IMR-90 (cell line): Measurements from ENCODE around the gene TTC23. TPM values are rescaled to one million over a fixed set of nuclear protein-coding genes. Genes with fewer than 3 reads are reported as not detected.

Experiments used
- ATAC-seq: fragments of 200-7000 bp; cut with Tn5 transposase; 2 replicates; pipeline ENCODE4 v1.9.1; 2020; ENCODE audit warnings: low read depth, mild to moderate bottlenecking, moderate library complexity
- BruUV-seq: library from RNA; stranded (reverse); fragments of 400-500 nt; replicated peaks from 2 replicates; lab custom pipeline; 2021; lab: Mats Ljungman, UMichigan
- CTCF ChIA-PET: fragments of 300-600 bp; formaldehyde crosslinking; extraction: SDS; loops from one replicate; lab custom pipeline; 2021; ENCODE audit warnings: antibody characterized with exemption; lab: Yijun Ruan, JAX
- POLR2A ChIA-PET: fragments of 300-600 bp; sonication (Branson Sonifier 250); formaldehyde crosslinking; loops from one replicate; lab custom pipeline; 2022; ENCODE audit warnings: antibody characterized with exemption; ENCODE audit not compliant: unreplicated experiment; lab: Charles Lee
- DNase-seq: peaks from one replicate; pipeline ENCODE4 v3.0.0; 2013
- H2AFZ ChIP-seq: replicated peaks from 2 replicates; pipeline ENCODE3; 2013; ENCODE audit warnings: low read length, mild to moderate bottlenecking; ENCODE audit not compliant: poor library complexity
- H2AK5ac ChIP-seq: 2 replicates; pipeline ENCODE4 v1.6.1; 2013; ENCODE audit warnings: low read depth, low read length, inconsistent platforms
- H2AK9ac ChIP-seq: replicated peaks from 2 replicates; pipeline ENCODE3; 2013; ENCODE audit warnings: mild to moderate bottlenecking, low read depth, low read length, moderate library complexity; ENCODE audit not compliant: poor library complexity
- H2BK120ac ChIP-seq: 2 replicates; pipeline ENCODE4 v1.6.1; 2013; ENCODE audit warnings: low read depth, low read length, inconsistent platforms
- H2BK15ac ChIP-seq: 3 replicates; pipeline ENCODE4 v1.6.1; 2013; ENCODE audit warnings: low read depth, low read length, inconsistent platforms
- H2BK20ac ChIP-seq: 2 replicates; pipeline ENCODE4 v1.6.1; 2013; ENCODE audit warnings: low read depth, mild to moderate bottlenecking, inconsistent platforms, low read length, moderate library complexity
- H2BK5ac ChIP-seq: 2 replicates; pipeline ENCODE4 v1.6.1; 2013; ENCODE audit warnings: mild to moderate bottlenecking, low read depth, low read length, inconsistent platforms; ENCODE audit not compliant: poor library complexity, severe bottlenecking
- H3K14ac ChIP-seq: replicated peaks from 2 replicates; pipeline ENCODE4 v1.6.1; 2013; ENCODE audit warnings: low read depth, low read length, inconsistent platforms
- H3K18ac ChIP-seq: 2 replicates; pipeline ENCODE4 v1.6.1; 2013; ENCODE audit warnings: low read depth, low read length, control low read depth
- H3K23ac ChIP-seq: 2 replicates; pipeline ENCODE4 v1.6.1; 2013; ENCODE audit warnings: low read depth, low read length, inconsistent platforms
- H3K27ac ChIP-seq: 2 replicates; pipeline ENCODE4 v1.5.1; 2013; ENCODE audit warnings: mild to moderate bottlenecking, control low read depth, low read length; ENCODE audit not compliant: insufficient read depth
- H3K27me3 ChIP-seq: 2 replicates; pipeline ENCODE4 v1.6.1; 2013; ENCODE audit warnings: low read length; ENCODE audit not compliant: control insufficient read depth, insufficient read depth
- H3K36me3 ChIP-seq: 2 replicates; pipeline ENCODE4 v1.6.1; 2013; ENCODE audit warnings: low read length, mixed read lengths; ENCODE audit not compliant: control insufficient read depth, insufficient read depth
- H3K4ac ChIP-seq: 2 replicates; pipeline ENCODE4 v1.6.1; 2013; ENCODE audit warnings: low read depth, low read length, inconsistent platforms
- H3K4me1 ChIP-seq: 2 replicates; pipeline ENCODE4 v1.6.1; 2013; ENCODE audit warnings: low read length, mixed read lengths; ENCODE audit not compliant: control insufficient read depth, insufficient read depth
- H3K4me2 ChIP-seq: 2 replicates; pipeline ENCODE4 v1.6.1; 2013; ENCODE audit warnings: low read depth, mild to moderate bottlenecking, control low read depth, low read length, moderate library complexity
- H3K4me3 ChIP-seq: 2 replicates; pipeline ENCODE4 v1.5.1; 2013; ENCODE audit warnings: low read depth, mild to moderate bottlenecking, control low read depth, low read length, moderate library complexity; ENCODE audit not compliant: insufficient read depth
- H3K56ac ChIP-seq: 2 replicates; pipeline ENCODE4 v1.6.1; 2013; ENCODE audit warnings: low read length, inconsistent platforms; ENCODE audit not compliant: insufficient read depth; ENCODE audit errors: extremely low read depth
- H3K79me1 ChIP-seq, 2 experiments: 2 replicates each; pipeline ENCODE4 v1.6.1; 2013; ENCODE audit warnings: low read length in 2 of 2, inconsistent platforms in 1 of 2, low read depth in 1 of 2
- H3K9ac ChIP-seq: 2 replicates; pipeline ENCODE4 v1.6.1; 2013; ENCODE audit warnings: low read depth, low read length, control low read depth
- H3K9me1 ChIP-seq: 2 replicates; pipeline ENCODE4 v1.6.1; 2013; ENCODE audit warnings: low read length, inconsistent platforms; ENCODE audit not compliant: insufficient read depth
- H3K9me3 ChIP-seq: 2 replicates; pipeline ENCODE4 v1.6.1; 2013; ENCODE audit warnings: low read length; ENCODE audit not compliant: control insufficient read depth, insufficient read depth
- H4K20me1 ChIP-seq: 2 replicates; pipeline ENCODE4 v1.6.1; 2013; ENCODE audit warnings: low read length, inconsistent platforms; ENCODE audit not compliant: insufficient read depth
- H4K5ac ChIP-seq: 2 replicates; pipeline ENCODE4 v1.6.1; 2013; ENCODE audit warnings: mild to moderate bottlenecking, low read depth, low read length, control low read depth
- H4K8ac ChIP-seq, 2 experiments: 2 replicates each; pipeline ENCODE4 v1.6.1; 2013; ENCODE audit warnings: low read depth in 2 of 2, low read length in 2 of 2, control low read depth in 1 of 2, inconsistent platforms in 1 of 2
- H4K91ac ChIP-seq: 2 replicates; pipeline ENCODE4 v1.6.1; 2013; ENCODE audit warnings: low read depth, low read length, inconsistent platforms; ENCODE audit not compliant: insufficient read depth
- CTCF ChIP-seq: conservative IDR thresholded peaks from 2 replicates; pipeline ENCODE4 v1.5.1; 2012; ENCODE audit warnings: mild to moderate bottlenecking, low read depth, low read length, improper control_type of control experiment
- NFE2L2 ChIP-seq: fragments of 150-350 bp; IDR thresholded peaks from 2 replicates; pipeline ENCODE4 v1.6.1; 2016; ENCODE audit warnings: low read depth, mild to moderate bottlenecking, low read length
- RCOR1 ChIP-seq: IDR thresholded peaks from 2 replicates; pipeline ENCODE4 v1.6.1; 2012; ENCODE audit warnings: mild to moderate bottlenecking, low read length, improper control_type of control experiment; ENCODE audit not compliant: insufficient replicate concordance
- WGBS, 2 experiments: methylation state at CpG; one replicate each; pipeline versions ENCODE4 v1.1.5 to v1.1.7; 2013; ENCODE audit warnings: missing lambda C conversion rate in 2 of 2; ENCODE audit not compliant: insufficient read length in 1 of 2; ENCODE audit errors: extremely low coverage in 2 of 2; 5-methylcytosine and 5-hydroxymethylcytosine counted together
- dilution Hi-C: fragments of 300-500 bp; cut with HindIII; formaldehyde crosslinking; loops from one replicate; pipeline ENCODE4 v1.14.3; 2018; ENCODE audit warnings: low sequenced_read_pairs; ENCODE audit not compliant: unreplicated experiment
- in situ Hi-C: fragments of 300-500 bp; cut with MboI; formaldehyde crosslinking; loops from 3 replicates; pipeline ENCODE4 v1.14.3; 2019; ENCODE audit warnings: low sequenced_read_pairs, inconsistent platforms, mixed read lengths
- intact Hi-C: fragments of 100-400 bp; cut with micrococcal nuclease; formaldehyde crosslinking; loops from 2 replicates; pipeline ENCODE4 v1.10.0; 2022
- polyA plus RNA-seq, 3 experiments: library from polyadenylated mRNA; depleted of rRNA; stranded (reverse); fragments of >200 nt; gene quantifications; 2 replicates each; pipeline ENCODE4 v1.2.3, GENCODE V29; 2012; ENCODE audit warnings: low replicate concordance in 1 of 3
- total RNA-seq: library from RNA; depleted of rRNA; stranded (reverse); fragments of >200 nt; gene quantifications from 2 replicates; pipeline ENCODE4 v1.2.3, GENCODE V29; 2012

TTC23 gene
- total and polyA plus RNA-seq, 2 of the 4 experiments (the other 2 are of a cell fraction), result 7.8 to 29.8 TPM

- no peak for TF ChIP-seq RCOR1
- TF ChIP-seq NFE2L2, result no peak
- TF ChIP-seq CTCF, result no peak
- no peak for ATAC-seq
- H3K4ac ChIP-seq, result no peak overlapping the region
- H3K36me3 ChIP-seq, result peaks cover 12% of the 10 kb centered on the region; the same call in 1 of the 2 replicates
- H3K18ac ChIP-seq, result no peak overlapping the region
- no peaks in the 10 kb centered on the region for H3K27me3 ChIP-seq
- no peaks in the 10 kb centered on the region; the same call in 1 of the 2 replicates for H3K9me1 ChIP-seq
- CTCF ChIA-PET, result no interaction called here
- dilution Hi-C loops (no loop called here), in situ Hi-C loops (no loop called here), intact Hi-C loops (no loop called here)
- H3K4me3 ChIP-seq, result no peak overlapping the region
- H3K4me1 ChIP-seq, result no peaks in the 10 kb centered on the region
- no peak overlapping the region for H2AFZ ChIP-seq
- H2BK15ac ChIP-seq, result no peak overlapping the region
- H3K23ac ChIP-seq, result no peak overlapping the region
- H4K8ac ChIP-seq, result no peak overlapping the region
- no peaks in the 10 kb centered on the region for H3K9me3 ChIP-seq
- DNase-seq, result peak; percentile 59
- H3K56ac ChIP-seq, result no peak overlapping the region
- no peak overlapping the region for H2BK5ac ChIP-seq
- no peak overlapping the region for H4K91ac ChIP-seq
- no peak overlapping the region for H2BK20ac ChIP-seq
- WGBS, 2 experiments, result no CpG with 5 or more reads among the region's 1 CpG
- no peak overlapping the region for H3K27ac ChIP-seq
- H2BK120ac ChIP-seq, result no peak overlapping the region
- H4K5ac ChIP-seq, result no peak overlapping the region
- H3K14ac ChIP-seq, result no peak overlapping the region
- H3K79me1 ChIP-seq, result peaks cover 17 to 26% of the 10 kb centered on the region in 2 experiments
- no peaks in the 10 kb centered on the region for H4K20me1 ChIP-seq
- H2AK5ac ChIP-seq, result no peak overlapping the region
- H3K9ac ChIP-seq, result no peak overlapping the region
- POLR2A ChIA-PET, result no interaction called here
- H2AK9ac ChIP-seq, result no peak overlapping the region
- H3K4me2 ChIP-seq, result no peak overlapping the region
- BruUV-seq, result no TSS peak
Observed at GRCh38 chr15:99239545-99240198, 9.7 kb downstream of the TTC23 start.
